ENCODE measurements around the gene NPHP4.

NPHP4 gene

DNA sequence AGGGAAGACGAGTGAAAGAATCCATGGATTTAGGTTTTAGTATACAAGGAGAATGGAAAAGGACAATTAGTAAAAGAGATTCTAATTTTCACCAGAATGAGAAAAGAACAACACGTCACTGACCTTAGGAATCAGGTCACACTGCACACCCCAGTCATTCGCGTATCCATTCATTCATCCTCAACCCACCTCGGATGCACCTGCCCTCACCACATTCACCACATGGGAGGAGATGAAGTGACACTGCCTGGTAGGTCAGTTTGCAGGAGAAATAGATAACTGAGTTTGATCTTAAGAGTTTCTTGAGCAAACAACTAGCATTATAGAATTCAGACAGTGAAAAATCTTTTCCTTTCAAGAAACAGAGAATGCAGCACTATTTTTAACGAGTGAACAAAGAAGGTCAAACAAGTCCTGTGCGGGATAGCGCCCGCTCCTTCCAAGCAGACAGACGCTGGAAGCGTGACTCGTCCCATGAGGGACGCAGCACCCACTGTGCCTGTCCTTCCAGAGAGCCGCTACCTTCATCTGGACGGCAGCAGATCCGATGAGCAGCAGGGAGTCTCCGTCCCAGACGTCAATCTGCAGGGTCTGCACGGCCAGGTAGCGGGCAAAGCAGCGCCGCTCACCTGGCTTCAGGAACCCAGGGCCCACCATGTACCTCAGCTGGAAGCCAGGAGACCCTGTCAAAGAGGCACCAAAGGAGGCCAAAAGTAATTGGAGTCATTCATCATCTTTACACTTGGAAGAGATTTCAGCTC is 101.7 kb downstream of the NPHP4 start:
- no peaks in the 10 kb centered on the region for H3K36me3 ChIP-seq (ENCODE audit: insufficient read depth, insufficient read length, low read length)
- no peaks in the 10 kb centered on the region for H3K9me3 ChIP-seq (ENCODE audit: insufficient read depth, low read length)
- no peak overlapping the region for H3K4me3 ChIP-seq (ENCODE audit: insufficient read length, low read depth)
- H3K27me3 ChIP-seq (ENCODE audit: insufficient read depth, insufficient read length), result no peaks in the 10 kb centered on the region
- no peak for DNase-seq (ENCODE audit: low read depth, low spot score)
- H3K4me1 ChIP-seq (ENCODE audit: insufficient read depth, insufficient read length), result no peaks in the 10 kb centered on the region
- TF ChIP-seq ZNF274 (IDR thresholded peaks at IDR 0.05; ENCODE audit: low read depth, low read length), result no peak
- no peak for TF ChIP-seq YY1 (IDR thresholded peaks at IDR 0.05; ENCODE audit: insufficient read depth, insufficient read length)
- TF ChIP-seq SUZ12 (IDR thresholded peaks at IDR 0.05; ENCODE audit: extremely low read depth, insufficient read depth, insufficient read length), result no peak
- H3K9ac ChIP-seq (ENCODE audit: insufficient read length, low read depth), result no peak overlapping the region

DNA sequence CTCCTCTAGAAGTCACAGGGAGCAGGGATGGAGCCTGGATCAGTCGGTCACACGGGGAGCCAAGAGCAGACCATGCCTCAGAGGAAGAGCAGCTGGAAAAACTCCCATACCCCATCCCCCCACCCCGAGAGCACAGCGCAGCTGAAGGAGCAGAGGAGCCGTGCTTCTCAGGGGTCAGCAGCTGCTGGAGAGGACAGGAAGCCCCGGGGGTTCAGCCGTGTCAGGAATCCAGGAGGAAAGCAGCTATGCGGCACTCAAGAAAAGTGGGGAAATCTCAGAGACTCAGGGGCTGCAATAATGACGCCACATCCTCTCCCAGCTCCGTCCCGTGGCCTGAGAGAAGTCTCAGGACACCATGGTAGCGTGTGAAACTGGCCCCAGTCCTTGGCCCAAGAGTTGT is 102.3 kb downstream of the NPHP4 start:
- no peaks in the 10 kb centered on the region for H3K27me3 ChIP-seq (ENCODE audit: insufficient read depth, insufficient read length)
- no peaks in the 10 kb centered on the region for H3K4me1 ChIP-seq (ENCODE audit: insufficient read depth, insufficient read length)
- no peak for DNase-seq (ENCODE audit: low read depth, low spot score)
- no peak overlapping the region for H3K4me3 ChIP-seq (ENCODE audit: insufficient read length, low read depth)
- no peak for TF ChIP-seq YY1 (IDR thresholded peaks at IDR 0.05; ENCODE audit: insufficient read depth, insufficient read length)
- TF ChIP-seq ZNF274 (IDR thresholded peaks at IDR 0.05; ENCODE audit: low read depth, low read length), result no peak
- no peak for TF ChIP-seq SUZ12 (IDR thresholded peaks at IDR 0.05; ENCODE audit: extremely low read depth, insufficient read depth, insufficient read length)
- H3K36me3 ChIP-seq (ENCODE audit: insufficient read depth, insufficient read length, low read length), result no peaks in the 10 kb centered on the region
- H3K9ac ChIP-seq (ENCODE audit: insufficient read length, low read depth), result no peak overlapping the region
- no peaks in the 10 kb centered on the region for H3K9me3 ChIP-seq (ENCODE audit: insufficient read depth, low read length)

DNA sequence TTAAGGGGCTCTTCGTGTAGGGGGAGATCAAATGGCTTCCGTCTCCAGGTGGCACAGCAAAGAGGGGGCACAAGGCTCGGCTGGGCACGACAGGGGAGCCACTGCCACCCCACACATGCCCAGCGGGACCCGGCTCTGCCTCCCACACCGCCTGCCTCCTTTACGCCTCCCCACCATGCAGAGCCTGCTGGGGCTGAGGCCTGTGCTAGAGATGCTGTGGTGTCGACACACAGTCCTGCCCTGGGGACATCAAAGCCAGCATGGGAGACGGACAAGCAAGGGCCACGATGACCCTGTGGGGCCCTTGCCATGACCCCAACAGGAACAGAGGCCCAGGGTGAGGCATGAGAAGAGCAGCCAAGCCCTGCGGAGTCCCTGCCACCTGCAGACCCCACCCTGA is 102.8 kb downstream of the NPHP4 start:
- no peaks in the 10 kb centered on the region for H3K27me3 ChIP-seq (ENCODE audit: insufficient read depth, insufficient read length)
- H3K9me3 ChIP-seq (ENCODE audit: insufficient read depth, low read length), result no peaks in the 10 kb centered on the region
- DNase-seq (ENCODE audit: low read depth, low spot score), result no peak
- no peak overlapping the region for H3K4me3 ChIP-seq (ENCODE audit: insufficient read length, low read depth)
- no peak for TF ChIP-seq SUZ12 (IDR thresholded peaks at IDR 0.05; ENCODE audit: extremely low read depth, insufficient read depth, insufficient read length)
- no peak for TF ChIP-seq YY1 (IDR thresholded peaks at IDR 0.05; ENCODE audit: insufficient read depth, insufficient read length)
- no peak for TF ChIP-seq ZNF274 (IDR thresholded peaks at IDR 0.05; ENCODE audit: low read depth, low read length)
- no peaks in the 10 kb centered on the region for H3K4me1 ChIP-seq (ENCODE audit: insufficient read depth, insufficient read length)
- no peak overlapping the region for H3K9ac ChIP-seq (ENCODE audit: insufficient read length, low read depth)
- no peaks in the 10 kb centered on the region for H3K36me3 ChIP-seq (ENCODE audit: insufficient read depth, insufficient read length, low read length)

DNA sequence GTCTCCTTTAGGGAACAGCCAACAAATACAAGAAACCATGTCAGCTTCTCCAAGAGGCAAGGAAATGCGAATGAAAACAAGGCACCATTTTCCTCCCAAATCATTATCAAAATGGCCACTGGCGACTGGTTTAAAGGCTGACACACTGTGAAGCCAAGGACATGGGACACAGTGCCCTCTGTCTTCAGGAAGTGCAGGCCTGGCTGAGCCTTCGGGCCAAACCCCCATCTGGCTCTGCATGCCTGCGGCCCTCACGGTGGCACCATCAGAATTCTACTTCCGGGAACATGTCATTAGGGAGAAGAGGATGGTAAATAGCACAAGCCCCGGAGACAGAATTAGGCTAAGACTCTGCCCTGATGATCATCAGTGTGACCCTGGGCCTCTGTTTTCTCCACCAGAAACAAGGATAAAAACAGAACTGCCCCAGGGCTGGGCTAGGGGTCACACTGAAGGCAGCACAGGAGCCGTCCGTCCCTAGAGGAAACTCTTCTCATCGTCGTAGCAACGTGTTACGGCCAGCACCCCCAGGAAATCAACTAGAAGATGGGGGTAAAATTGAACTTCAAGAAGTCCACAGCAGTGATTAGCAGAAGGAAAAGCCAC is 103.5 kb downstream of the NPHP4 start:
- H3K9me3 ChIP-seq (ENCODE audit: insufficient read depth, low read length), result no peaks in the 10 kb centered on the region
- H3K9ac ChIP-seq (ENCODE audit: insufficient read length, low read depth), result no peak overlapping the region
- H3K27me3 ChIP-seq (ENCODE audit: insufficient read depth, insufficient read length), result no peaks in the 10 kb centered on the region
- no peak overlapping the region for H3K4me3 ChIP-seq (ENCODE audit: insufficient read length, low read depth)
- TF ChIP-seq ZNF274 (IDR thresholded peaks at IDR 0.05; ENCODE audit: low read depth, low read length) (no peak), YY1 (IDR thresholded peaks at IDR 0.05; ENCODE audit: insufficient read depth, insufficient read length) (no peak), SUZ12 (IDR thresholded peaks at IDR 0.05; ENCODE audit: extremely low read depth, insufficient read depth, insufficient read length) (no peak)
- no peak for DNase-seq (ENCODE audit: low read depth, low spot score)
- H3K36me3 ChIP-seq (ENCODE audit: insufficient read depth, insufficient read length, low read length), result no peaks in the 10 kb centered on the region
- no peaks in the 10 kb centered on the region for H3K4me1 ChIP-seq (ENCODE audit: insufficient read depth, insufficient read length)

DNA sequence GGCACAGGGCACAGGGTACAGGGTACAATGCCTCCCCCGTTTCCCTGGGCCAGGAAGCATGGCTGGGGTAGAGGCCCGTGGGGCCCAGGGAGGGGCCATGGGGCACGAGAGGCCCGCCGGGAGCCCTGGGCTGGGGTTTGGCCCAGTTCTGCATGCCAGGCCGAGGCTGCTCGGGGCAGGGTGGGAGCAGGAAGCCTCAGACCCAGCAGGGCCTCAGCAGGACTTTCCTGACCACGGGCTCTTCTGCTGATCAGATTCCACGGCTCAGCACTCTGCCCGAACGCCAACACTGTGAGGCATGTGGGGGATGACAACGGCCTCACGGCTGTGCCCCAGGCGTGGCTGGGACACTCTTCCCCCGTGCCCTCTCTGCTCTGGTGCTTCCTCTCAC is 104.3 kb downstream of the NPHP4 start:
- Histone ChIP-seq H3K36me3 (ENCODE audit: insufficient read depth, insufficient read length, low read length) (no peaks in the 10 kb centered on the region), H3K4me1 (ENCODE audit: insufficient read depth, insufficient read length) (no peaks in the 10 kb centered on the region), H3K27me3 (ENCODE audit: insufficient read depth, insufficient read length) (no peaks in the 10 kb centered on the region), H3K9me3 (ENCODE audit: insufficient read depth, low read length) (no peaks in the 10 kb centered on the region), H3K4me3 (ENCODE audit: insufficient read length, low read depth) (no peak overlapping the region), H3K9ac (ENCODE audit: insufficient read length, low read depth) (no peak overlapping the region)
- no peak for DNase-seq (ENCODE audit: low read depth, low spot score)
- TF ChIP-seq SUZ12 (IDR thresholded peaks at IDR 0.05; ENCODE audit: extremely low read depth, insufficient read depth, insufficient read length), result no peak
- no peak for TF ChIP-seq ZNF274 (IDR thresholded peaks at IDR 0.05; ENCODE audit: low read depth, low read length)
- TF ChIP-seq YY1 (IDR thresholded peaks at IDR 0.05; ENCODE audit: insufficient read depth, insufficient read length), result no peak

DNA sequence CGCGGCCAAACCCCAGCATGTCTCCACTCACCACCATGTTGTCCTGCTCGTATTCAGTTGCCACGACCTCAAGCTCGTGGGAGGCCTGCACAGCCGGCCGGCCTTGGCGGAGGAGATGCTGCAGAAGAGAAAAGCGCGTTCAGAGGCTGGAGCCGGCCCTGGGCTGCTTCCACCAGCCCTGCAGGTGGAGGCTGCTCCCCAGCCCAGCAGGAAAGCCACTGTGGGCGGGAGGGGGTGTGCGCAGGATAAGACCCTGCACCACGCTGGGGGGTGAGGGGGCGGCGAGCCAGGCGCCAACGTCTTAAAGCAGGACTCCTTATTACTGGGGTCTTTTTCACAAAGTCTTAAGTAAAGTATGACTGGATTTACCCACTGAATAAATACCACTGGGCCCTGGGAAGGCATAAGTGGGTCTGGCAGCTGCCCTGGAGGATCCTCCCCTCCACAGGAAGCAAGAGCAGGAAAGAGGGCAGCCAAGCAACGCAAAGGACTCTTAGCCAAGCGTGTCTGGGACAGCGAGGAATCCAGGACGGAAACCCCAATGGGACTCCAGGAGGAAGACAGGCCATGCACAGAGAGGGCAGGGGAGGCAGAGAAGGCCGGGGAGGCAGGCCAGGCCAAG is 104.8 kb downstream of the NPHP4 start:
- no peak for TF ChIP-seq ZNF274 (IDR thresholded peaks at IDR 0.05; ENCODE audit: low read depth, low read length)
- no peak for TF ChIP-seq SUZ12 (IDR thresholded peaks at IDR 0.05; ENCODE audit: extremely low read depth, insufficient read depth, insufficient read length)
- TF ChIP-seq YY1 (IDR thresholded peaks at IDR 0.05; ENCODE audit: insufficient read depth, insufficient read length), result no peak
- no peaks in the 10 kb centered on the region for H3K27me3 ChIP-seq (ENCODE audit: insufficient read depth, insufficient read length)
- H3K36me3 ChIP-seq (ENCODE audit: insufficient read depth, insufficient read length, low read length), result no peaks in the 10 kb centered on the region
- no peak overlapping the region for H3K9ac ChIP-seq (ENCODE audit: insufficient read length, low read depth)
- no peak for DNase-seq (ENCODE audit: low read depth, low spot score)
- H3K4me1 ChIP-seq (ENCODE audit: insufficient read depth, insufficient read length), result no peaks in the 10 kb centered on the region
- H3K4me3 ChIP-seq (ENCODE audit: insufficient read length, low read depth), result no peak overlapping the region
- H3K9me3 ChIP-seq (ENCODE audit: insufficient read depth, low read length), result no peaks in the 10 kb centered on the region
